HG02759 (cell line): ENCODE data around the gene CAPN15.
"Not testable (repeated sequence)": the region's sequence is repeated elsewhere in the genome, so short reads cannot be mapped to it uniquely, and the experiment has no call there.

Experiments used
- ATAC-seq: cut with Tn5 transposase; IDR thresholded peaks from one replicate; pipeline ENCODE4 v1.9.1; 2021; ENCODE audit warnings: mild to moderate bottlenecking, moderate library complexity; ENCODE audit not compliant: unreplicated experiment

The CAPN15 gene

GRCh38 chr16:527015-527903 lies at the start of gene CAPN15:
TSS of gene CAPN15 (plus strand) at chr16:527712. CDS start at chr16:546839, 19,127 bp downstream.
- ATAC-seq: peak; percentile 74

GRCh38 chr16:478287-478686 lies 49.2 kb upstream of the CAPN15 start:
- ATAC-seq: not testable (repeated sequence)

DNA sequence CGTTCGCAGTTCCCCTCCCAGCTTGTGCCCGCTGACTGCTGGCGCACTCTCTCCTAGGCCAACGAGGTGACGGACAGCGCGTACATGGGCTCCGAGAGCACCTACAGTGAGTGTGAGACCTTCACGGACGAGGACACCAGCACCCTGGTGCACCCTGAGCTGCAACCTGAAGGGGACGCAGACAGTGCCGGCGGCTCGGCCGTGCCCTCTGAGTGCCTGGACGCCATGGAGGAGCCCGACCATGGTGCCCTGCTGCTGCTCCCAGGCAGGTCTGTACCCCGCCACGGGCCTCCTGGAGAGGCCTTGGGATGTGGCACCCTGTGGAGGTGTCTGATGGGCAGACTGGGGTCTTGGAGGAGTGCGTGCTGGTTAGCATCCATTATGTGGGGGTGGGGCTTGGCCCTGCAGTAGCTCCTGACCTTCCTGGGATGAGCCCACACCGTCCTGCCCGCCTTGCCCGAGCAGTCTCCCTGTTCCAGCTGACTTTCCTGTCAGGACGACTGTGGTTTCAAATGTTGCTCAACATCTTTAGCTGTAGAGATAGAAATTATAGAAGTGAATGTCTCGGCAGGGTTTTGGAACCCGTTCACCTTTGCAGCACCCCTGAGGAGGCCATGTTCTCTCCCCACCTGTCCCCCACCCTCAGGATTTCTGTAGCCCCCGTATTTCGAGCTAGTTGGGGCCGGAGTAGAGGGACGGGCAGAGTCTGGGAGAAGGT lies 44.9 kb upstream of the CAPN15 start:
- ATAC-seq: no peak

- ATAC-seq: no peak
Measured at GRCh38 chr16:483341-484075, 44.0 kb upstream of the CAPN15 start.

DNA sequence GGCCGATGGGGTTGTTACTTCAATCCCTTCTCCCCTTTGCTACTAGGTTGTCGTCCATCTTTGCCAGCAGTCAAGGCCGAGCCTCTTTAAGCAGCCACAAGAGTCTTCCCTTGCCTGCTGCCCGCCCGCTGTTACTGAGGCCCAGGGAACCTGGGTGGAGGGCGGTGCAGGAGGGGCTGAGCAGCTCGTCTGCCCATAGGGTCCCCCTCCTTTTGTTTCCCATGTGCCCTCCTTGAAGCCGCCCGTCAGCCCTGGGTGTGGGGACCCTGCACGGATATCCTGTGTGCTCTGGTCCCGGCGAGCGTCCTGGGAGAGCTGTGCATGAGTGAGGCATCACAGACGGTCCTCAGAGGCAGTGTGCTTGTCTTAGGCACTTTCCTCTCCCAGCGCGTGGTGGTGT lies 37.9 kb upstream of the CAPN15 start:
- ATAC-seq: no peak

DNA sequence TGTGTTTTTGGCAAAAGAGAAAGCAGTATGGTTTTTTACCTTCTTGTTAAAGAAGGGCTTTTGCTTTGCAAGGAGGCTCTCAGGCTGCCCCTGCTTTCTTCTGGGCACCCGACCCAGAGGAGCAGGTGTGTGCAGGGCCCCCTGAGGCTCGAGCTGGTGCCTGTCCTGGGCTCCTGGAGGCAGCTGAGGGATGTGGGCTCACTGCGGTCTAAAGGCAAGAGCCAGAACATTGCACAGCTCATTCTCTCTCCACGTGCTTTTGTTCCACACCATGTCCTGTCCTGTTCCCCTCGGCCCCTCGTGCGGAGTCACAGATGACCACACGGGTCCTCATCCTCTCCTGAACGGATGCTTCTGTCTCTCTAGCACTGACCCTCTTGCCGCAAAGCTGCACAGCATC lies 36.7 kb upstream of the CAPN15 start:
- ATAC-seq: no peak

GRCh38 chr16:491220-491919 lies 36.1 kb upstream of the CAPN15 start:
- no peak for ATAC-seq

DNA sequence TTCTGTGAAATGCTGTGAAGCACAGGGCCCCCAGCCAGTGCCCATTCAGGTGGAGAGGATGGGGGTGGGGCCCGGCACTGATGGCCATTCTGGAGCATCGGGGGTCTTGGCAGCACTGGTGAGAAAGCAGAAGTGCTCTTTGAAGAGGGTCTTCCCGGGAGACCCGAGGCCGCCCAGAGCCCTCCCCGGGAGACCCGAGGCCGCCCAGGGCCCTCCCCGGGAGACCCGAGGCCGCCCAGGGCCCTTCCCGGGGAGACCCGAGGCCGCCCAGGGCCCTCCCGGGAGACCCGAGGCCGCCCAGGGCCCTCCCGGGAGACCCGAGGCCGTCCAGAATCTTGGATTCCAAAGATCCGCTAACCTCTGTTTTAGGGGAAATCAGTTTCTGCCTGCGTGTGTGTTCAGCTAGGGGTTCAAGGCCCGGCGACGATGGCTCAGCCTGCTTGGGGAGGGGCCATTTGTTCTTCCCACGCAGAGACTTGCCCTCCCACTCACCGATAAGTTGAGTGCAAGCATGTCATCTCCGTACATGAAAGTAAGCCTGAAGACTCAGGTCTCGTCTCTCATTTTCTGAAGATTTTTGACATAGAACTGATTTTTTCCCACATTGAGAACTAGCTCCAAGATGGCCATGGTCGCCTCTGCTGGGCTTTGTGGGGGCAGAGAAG lies 35.2 kb upstream of the CAPN15 start:
- no peak for ATAC-seq

- ATAC-seq: not testable (repeated sequence)
Measured at GRCh38 chr16:494676-495075, 32.8 kb upstream of the CAPN15 start.

- ATAC-seq: no peak
Measured at GRCh38 chr16:495127-495748, 32.3 kb upstream of the CAPN15 start.

- ATAC-seq: no peak
Measured at GRCh38 chr16:496097-496886, 31.2 kb upstream of the CAPN15 start.

GRCh38 chr16:497258-497657 lies 30.3 kb upstream of the CAPN15 start:
- no peak for ATAC-seq

GRCh38 chr16:499924-500323 lies 27.6 kb upstream of the CAPN15 start:
- ATAC-seq: no peak

DNA sequence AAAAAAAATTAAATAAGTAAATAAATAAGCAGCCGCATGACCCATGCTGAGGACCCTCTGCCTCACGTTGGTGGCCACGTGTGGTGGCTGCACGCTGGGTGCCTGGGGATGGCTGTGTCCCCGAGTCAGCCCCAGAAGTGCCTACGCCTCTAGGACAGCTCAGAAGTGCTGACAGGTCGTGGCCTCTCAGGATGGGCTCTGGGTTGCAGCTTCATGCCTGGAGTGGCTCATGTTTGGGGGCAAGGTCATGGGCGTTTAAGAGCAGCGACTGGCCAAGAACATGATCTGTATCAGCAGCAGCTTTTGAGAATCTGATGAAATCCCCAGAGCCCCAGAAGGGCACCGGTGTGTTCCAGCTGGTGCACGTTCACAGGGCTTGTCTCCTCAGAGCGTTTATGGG lies 26.8 kb upstream of the CAPN15 start:
- ATAC-seq: no peak

GRCh38 chr16:502179-502943 lies 25.2 kb upstream of the CAPN15 start:
- ATAC-seq: no peak

DNA sequence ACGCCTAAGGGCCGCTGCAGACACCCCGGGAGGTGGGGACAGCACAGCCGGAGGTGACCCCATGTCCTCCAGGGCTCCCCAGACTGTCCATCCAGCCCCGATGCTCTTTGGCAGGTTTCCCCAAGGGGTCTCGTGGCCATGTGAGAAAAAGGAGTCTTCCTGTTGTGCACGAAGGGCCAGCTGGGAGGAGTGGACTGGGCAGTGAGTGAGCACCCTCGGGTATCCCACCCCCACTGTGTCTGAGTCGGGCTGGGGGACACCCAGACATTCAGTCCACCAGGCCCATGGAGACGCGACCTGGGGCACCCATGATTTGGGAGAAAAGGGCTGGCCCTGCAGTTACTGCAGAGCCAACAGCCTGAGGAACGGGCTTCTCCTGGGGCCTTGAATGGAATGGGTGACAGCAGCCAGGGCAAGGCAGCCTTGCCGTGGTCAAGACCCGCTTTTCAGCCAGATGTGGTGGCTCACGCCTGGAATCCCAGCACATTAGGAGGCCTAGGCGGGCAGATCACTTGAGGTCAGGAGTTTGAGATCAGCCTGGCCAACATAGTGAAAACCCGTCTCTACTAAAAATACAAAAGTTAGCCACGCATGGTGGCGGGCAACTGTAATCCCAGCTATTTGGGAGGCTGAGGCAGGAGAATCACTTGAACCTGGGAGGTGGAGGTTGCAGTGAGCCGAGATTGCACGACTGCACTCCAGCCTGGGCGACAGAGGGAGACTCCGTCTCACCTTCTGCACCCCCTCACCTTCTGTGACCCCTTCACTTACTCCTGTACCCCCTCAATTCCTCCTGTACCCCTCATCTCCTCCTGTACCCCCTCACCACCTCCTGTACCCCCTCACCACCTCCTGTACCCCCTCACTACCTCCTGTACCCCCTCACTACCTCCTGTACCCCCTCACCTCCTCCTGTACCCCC lies 24.1 kb upstream of the CAPN15 start:
- no peak for ATAC-seq
